ENCODE measurements around the gene TTLL5.

- TF ChIP-seq, protein P1, sequence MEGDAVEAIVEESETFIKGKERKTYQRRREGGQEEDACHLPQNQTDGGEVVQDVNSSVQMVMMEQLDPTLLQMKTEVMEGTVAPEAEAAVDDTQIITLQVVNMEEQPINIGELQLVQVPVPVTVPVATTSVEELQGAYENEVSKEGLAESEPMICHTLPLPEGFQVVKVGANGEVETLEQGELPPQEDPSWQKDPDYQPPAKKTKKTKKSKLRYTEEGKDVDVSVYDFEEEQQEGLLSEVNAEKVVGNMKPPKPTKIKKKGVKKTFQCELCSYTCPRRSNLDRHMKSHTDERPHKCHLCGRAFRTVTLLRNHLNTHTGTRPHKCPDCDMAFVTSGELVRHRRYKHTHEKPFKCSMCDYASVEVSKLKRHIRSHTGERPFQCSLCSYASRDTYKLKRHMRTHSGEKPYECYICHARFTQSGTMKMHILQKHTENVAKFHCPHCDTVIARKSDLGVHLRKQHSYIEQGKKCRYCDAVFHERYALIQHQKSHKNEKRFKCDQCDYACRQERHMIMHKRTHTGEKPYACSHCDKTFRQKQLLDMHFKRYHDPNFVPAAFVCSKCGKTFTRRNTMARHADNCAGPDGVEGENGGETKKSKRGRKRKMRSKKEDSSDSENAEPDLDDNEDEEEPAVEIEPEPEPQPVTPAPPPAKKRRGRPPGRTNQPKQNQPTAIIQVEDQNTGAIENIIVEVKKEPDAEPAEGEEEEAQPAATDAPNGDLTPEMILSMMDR (IDR thresholded peaks at IDR 0.05; ENCODE audit: insufficient read depth, low read length), result no peak
- TF ChIP-seq GABPA (IDR thresholded peaks at IDR 0.05; ENCODE audit: low read depth), result no peak
- no peak for TF ChIP-seq POLR2AphosphoS5 (IDR thresholded peaks at IDR 0.05; ENCODE audit: low read depth)
- TF ChIP-seq REST (IDR thresholded peaks at IDR 0.05; ENCODE audit: insufficient replicate concordance, low read depth), result no peak
- TF ChIP-seq SPI1 (IDR thresholded peaks at IDR 0.05; ENCODE audit: borderline replicate concordance, low read depth), result no peak
Measured at GRCh38 chr14:75770635-75771034, 109.6 kb downstream of the TTLL5 start.
